OCI-LY1 (cell line): ENCODE data around the gene CTDSP2.

Experiments
- EZH2 ChIP-seq: fragments of 200-600 bp; sonication (generic), shearing (Covaris generic); IDR thresholded peaks from 2 replicates; pipeline ENCODE4 v1.8.0; 2017; ENCODE audit warnings: borderline replicate concordance, mixed run types, mild to moderate bottlenecking, antibody characterized with exemption, low read length, moderate library complexity, mixed read lengths
- TF ChIP-seq, protein P1 (sequence below): fragments of 200-600 bp; sonication (generic), shearing (Covaris generic); IDR thresholded peaks from 2 replicates; pipeline ENCODE4 v1.5.1; 2017; ENCODE audit warnings: mild to moderate bottlenecking, antibody characterized with exemption, low read length, moderate library complexity, mixed read lengths

DNA sequence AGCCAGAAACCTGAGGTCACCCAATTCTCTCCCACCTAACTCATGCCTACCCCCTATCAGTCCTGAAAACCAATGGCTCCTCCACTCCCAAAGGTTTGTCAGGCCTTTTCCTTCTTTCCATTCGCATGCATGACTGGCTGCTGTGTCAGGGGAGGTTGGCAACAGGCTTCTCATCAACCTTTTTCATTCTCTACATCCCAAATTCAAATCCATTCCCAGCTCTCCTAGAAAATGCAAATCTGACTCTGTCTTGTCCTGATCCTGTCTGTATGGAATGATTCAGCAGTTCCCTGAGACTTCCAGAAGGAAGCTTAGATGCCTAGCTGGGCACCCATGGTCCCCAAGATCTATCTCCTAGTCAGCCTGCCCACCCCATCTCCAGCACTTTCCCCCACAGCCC lies 5.0 kb upstream of the CTDSP2 start:
- TF ChIP-seq, protein P1, sequence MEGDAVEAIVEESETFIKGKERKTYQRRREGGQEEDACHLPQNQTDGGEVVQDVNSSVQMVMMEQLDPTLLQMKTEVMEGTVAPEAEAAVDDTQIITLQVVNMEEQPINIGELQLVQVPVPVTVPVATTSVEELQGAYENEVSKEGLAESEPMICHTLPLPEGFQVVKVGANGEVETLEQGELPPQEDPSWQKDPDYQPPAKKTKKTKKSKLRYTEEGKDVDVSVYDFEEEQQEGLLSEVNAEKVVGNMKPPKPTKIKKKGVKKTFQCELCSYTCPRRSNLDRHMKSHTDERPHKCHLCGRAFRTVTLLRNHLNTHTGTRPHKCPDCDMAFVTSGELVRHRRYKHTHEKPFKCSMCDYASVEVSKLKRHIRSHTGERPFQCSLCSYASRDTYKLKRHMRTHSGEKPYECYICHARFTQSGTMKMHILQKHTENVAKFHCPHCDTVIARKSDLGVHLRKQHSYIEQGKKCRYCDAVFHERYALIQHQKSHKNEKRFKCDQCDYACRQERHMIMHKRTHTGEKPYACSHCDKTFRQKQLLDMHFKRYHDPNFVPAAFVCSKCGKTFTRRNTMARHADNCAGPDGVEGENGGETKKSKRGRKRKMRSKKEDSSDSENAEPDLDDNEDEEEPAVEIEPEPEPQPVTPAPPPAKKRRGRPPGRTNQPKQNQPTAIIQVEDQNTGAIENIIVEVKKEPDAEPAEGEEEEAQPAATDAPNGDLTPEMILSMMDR, result no peak
- TF ChIP-seq EZH2, result no peak
